IPS-15b (cell line): ENCODE results near the gene ORAI2.

Source experiments
- H3K27me3 ChIP-seq: one replicate; pipeline ENCODE4 v1.6.1; 2013; ENCODE audit warnings: low read length; ENCODE audit not compliant: control insufficient read depth, insufficient read depth
- H3K36me3 ChIP-seq: one replicate; pipeline ENCODE4 v1.6.1; 2013; ENCODE audit warnings: low read length; ENCODE audit not compliant: control insufficient read depth, insufficient read depth
- H3K4me1 ChIP-seq: one replicate; pipeline ENCODE4 v1.6.1; 2013; ENCODE audit warnings: mild to moderate bottlenecking, low read length; ENCODE audit not compliant: control insufficient read depth, insufficient read depth
- H3K4me3 ChIP-seq: one replicate; pipeline ENCODE4 v1.5.1; 2013; ENCODE audit warnings: low read depth, low read length
- H3K9ac ChIP-seq: one replicate; pipeline ENCODE4 v1.6.1; 2013; ENCODE audit warnings: low read depth, mild to moderate bottlenecking, low read length
- H3K9me3 ChIP-seq: one replicate; pipeline ENCODE4 v1.6.1; 2013; ENCODE audit warnings: mild to moderate bottlenecking, low read length; ENCODE audit not compliant: control insufficient read depth, insufficient read depth

ORAI2 gene

GRCh38 chr7:102432442-102433218 lies 745 bp upstream of the ORAI2 start:
- Histone ChIP-seq H3K9ac (no peak overlapping the region), H3K4me3 (peak overlapping the region; percentile 58), H3K4me1 (no peaks in the 10 kb centered on the region), H3K9me3 (no peaks in the 10 kb centered on the region), H3K36me3 (no peaks in the 10 kb centered on the region), H3K27me3 (no peaks in the 10 kb centered on the region)

- no peaks in the 10 kb centered on the region for H3K4me1 ChIP-seq
- H3K27me3 ChIP-seq = no peaks in the 10 kb centered on the region
- no peaks in the 10 kb centered on the region for H3K9me3 ChIP-seq
- peak overlapping the region; percentile 71 for H3K4me3 ChIP-seq
- H3K9ac ChIP-seq = no peak overlapping the region
- peaks cover 5% of the 10 kb centered on the region for H3K36me3 ChIP-seq
Observed at GRCh38 chr7:102434039-102434486, 688 bp downstream of the ORAI2 start.

- no peak overlapping the region for H3K4me3 ChIP-seq
- H3K9ac ChIP-seq = no peak overlapping the region
Observed at GRCh38 chr7:102436118-102436517, 2.7 kb downstream of the ORAI2 start.

GRCh38 chr7:102439963-102440795 lies 6.8 kb downstream of the ORAI2 start:
- Histone ChIP-seq H3K9me3 (no peaks in the 10 kb centered on the region), H3K9ac (no peak overlapping the region), H3K36me3 (peaks cover 7% of the 10 kb centered on the region), H3K4me3 (no peak overlapping the region), H3K4me1 (peaks cover 5% of the 10 kb centered on the region), H3K27me3 (no peaks in the 10 kb centered on the region)

More at GRCh38 chr7:102436118-102436517, 2.7 kb downstream of the ORAI2 start:
- Histone ChIP-seq H3K27me3 (no peaks in the 10 kb centered on the region), H3K4me1 (no peaks in the 10 kb centered on the region), H3K9me3 (no peaks in the 10 kb centered on the region), H3K36me3 (peaks cover 7% of the 10 kb centered on the region)

- H3K4me3 ChIP-seq = no peak overlapping the region
- H3K9ac ChIP-seq = no peak overlapping the region
- no peaks in the 10 kb centered on the region for H3K9me3 ChIP-seq
- H3K27me3 ChIP-seq = no peaks in the 10 kb centered on the region
- H3K4me1 ChIP-seq = peaks cover 5% of the 10 kb centered on the region
- no peaks in the 10 kb centered on the region for H3K36me3 ChIP-seq
Observed at GRCh38 chr7:102444961-102445673, 11.7 kb downstream of the ORAI2 start.

GRCh38 chr7:102445674-102446071 lies 12.3 kb downstream of the ORAI2 start:
- no peaks in the 10 kb centered on the region for H3K27me3 ChIP-seq
- H3K36me3 ChIP-seq = no peaks in the 10 kb centered on the region
- peaks cover 5% of the 10 kb centered on the region for H3K4me1 ChIP-seq
- H3K9me3 ChIP-seq = no peaks in the 10 kb centered on the region
- H3K9ac ChIP-seq = no peak overlapping the region
- H3K4me3 ChIP-seq = no peak overlapping the region

GRCh38 chr7:102446387-102447156 lies 13.2 kb downstream of the ORAI2 start:
- Histone ChIP-seq H3K9me3 (no peaks in the 10 kb centered on the region), H3K4me3 (no peak overlapping the region), H3K9ac (no peak overlapping the region), H3K4me1 (peaks cover 2% of the 10 kb centered on the region), H3K36me3 (no peaks in the 10 kb centered on the region), H3K27me3 (no peaks in the 10 kb centered on the region)

- no peak overlapping the region for H3K9ac ChIP-seq
- H3K4me1 ChIP-seq = no peaks in the 10 kb centered on the region
- H3K4me3 ChIP-seq = no peak overlapping the region
- H3K9me3 ChIP-seq = no peaks in the 10 kb centered on the region
- no peaks in the 10 kb centered on the region for H3K36me3 ChIP-seq
- no peaks in the 10 kb centered on the region for H3K27me3 ChIP-seq
Observed at GRCh38 chr7:102447311-102447710, 13.9 kb downstream of the ORAI2 start.

- Histone ChIP-seq H3K27me3 (no peaks in the 10 kb centered on the region), H3K9me3 (no peaks in the 10 kb centered on the region), H3K9ac (no peak overlapping the region), H3K36me3 (no peaks in the 10 kb centered on the region), H3K4me3 (no peak overlapping the region), H3K4me1 (no peaks in the 10 kb centered on the region)
Observed at GRCh38 chr7:102449136-102449535, 15.8 kb downstream of the ORAI2 start.

GRCh38 chr7:102450242-102450641 lies 16.9 kb downstream of the ORAI2 start:
- no peak overlapping the region for H3K9ac ChIP-seq
- no peaks in the 10 kb centered on the region for H3K36me3 ChIP-seq
- H3K4me1 ChIP-seq = no peaks in the 10 kb centered on the region

More at GRCh38 chr7:102450242-102450641, 16.9 kb downstream of the ORAI2 start:
- Histone ChIP-seq H3K4me3 (no peak overlapping the region), H3K27me3 (no peaks in the 10 kb centered on the region), H3K9me3 (no peaks in the 10 kb centered on the region)
